MM.1S (cell line): Measurements from ENCODE around the gene GRIK4.

ENCODE experiments used
- EZH2 ChIP-seq: fragments of 300-600 bp; sonication (generic); optimal IDR thresholded peaks from 2 replicates; pipeline ENCODE3; 2017; ENCODE audit warnings: low read depth, mild to moderate bottlenecking, antibody characterized with exemption, low read length, mixed read lengths
- TF ChIP-seq, protein P1 (sequence below): fragments of 300-600 bp; sonication (generic); IDR thresholded peaks from 2 replicates; pipeline ENCODE4 v1.5.1; 2016; ENCODE audit warnings: antibody characterized with exemption, low read length, mixed read lengths

DNA sequence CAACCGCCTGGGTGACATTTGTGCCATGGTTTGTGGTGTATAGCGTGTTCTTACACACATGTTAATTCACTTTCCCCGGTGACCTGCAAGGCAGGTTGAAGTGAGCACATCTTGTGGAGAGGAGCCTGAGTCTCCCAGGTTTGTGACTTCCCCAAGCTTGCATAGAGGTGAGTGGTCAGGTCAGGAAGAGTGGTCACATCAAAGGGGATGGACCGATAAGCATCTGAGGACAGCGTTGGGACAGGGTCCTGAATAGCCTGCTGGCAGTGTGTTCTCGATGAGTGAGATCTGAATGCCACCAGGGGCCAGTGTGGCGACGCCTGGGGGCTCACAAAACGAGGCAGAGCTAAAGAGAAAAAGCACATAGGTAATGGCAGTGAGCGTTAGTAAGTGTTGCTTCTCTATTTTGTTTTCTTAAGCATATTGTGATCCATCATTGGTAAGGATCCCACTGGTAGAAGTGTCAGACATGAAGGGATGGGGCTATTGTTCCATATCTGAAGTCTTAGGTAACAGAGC lies 154.6 kb downstream of the GRIK4 start:
- no peak for TF ChIP-seq EZH2
- TF ChIP-seq, protein P1, sequence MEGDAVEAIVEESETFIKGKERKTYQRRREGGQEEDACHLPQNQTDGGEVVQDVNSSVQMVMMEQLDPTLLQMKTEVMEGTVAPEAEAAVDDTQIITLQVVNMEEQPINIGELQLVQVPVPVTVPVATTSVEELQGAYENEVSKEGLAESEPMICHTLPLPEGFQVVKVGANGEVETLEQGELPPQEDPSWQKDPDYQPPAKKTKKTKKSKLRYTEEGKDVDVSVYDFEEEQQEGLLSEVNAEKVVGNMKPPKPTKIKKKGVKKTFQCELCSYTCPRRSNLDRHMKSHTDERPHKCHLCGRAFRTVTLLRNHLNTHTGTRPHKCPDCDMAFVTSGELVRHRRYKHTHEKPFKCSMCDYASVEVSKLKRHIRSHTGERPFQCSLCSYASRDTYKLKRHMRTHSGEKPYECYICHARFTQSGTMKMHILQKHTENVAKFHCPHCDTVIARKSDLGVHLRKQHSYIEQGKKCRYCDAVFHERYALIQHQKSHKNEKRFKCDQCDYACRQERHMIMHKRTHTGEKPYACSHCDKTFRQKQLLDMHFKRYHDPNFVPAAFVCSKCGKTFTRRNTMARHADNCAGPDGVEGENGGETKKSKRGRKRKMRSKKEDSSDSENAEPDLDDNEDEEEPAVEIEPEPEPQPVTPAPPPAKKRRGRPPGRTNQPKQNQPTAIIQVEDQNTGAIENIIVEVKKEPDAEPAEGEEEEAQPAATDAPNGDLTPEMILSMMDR: no peak
